ACC112 (cell line): ENCODE results near the gene UBD.

Experiments used
- H2AFZ ChIP-seq: fragments of 200-600 bp; sonication (generic); one replicate; pipeline ENCODE4 v1.6.0; 2017; ENCODE audit warnings: antibody characterized with exemption, low read length; ENCODE audit not compliant: unreplicated experiment
- H3K27ac ChIP-seq: fragments of 200-600 bp; sonication (generic); 2 replicates; pipeline ENCODE4 v1.5.1; 2014; ENCODE audit warnings: low read depth, mild to moderate bottlenecking, antibody characterized with exemption, low read length, moderate library complexity
- H3K27me3 ChIP-seq: fragments of 200-600 bp; sonication (generic); 2 replicates; pipeline ENCODE4 v1.6.1; 2014; ENCODE audit warnings: mild to moderate bottlenecking, antibody characterized with exemption, low read length, moderate library complexity, mixed read lengths; ENCODE audit not compliant: insufficient read depth
- H3K36me3 ChIP-seq: fragments of 200-600 bp; sonication (generic); 2 replicates; pipeline ENCODE4 v1.6.1; 2016; ENCODE audit warnings: mild to moderate bottlenecking, antibody characterized with exemption, low read length, moderate library complexity, mixed read lengths; ENCODE audit not compliant: insufficient read depth
- H3K4me1 ChIP-seq: fragments of 200-600 bp; sonication (generic); one replicate; pipeline ENCODE4 v1.6.1; 2016; ENCODE audit warnings: low read length, mixed read lengths; ENCODE audit not compliant: insufficient read depth, unreplicated experiment, control insufficient read depth
- H3K4me3 ChIP-seq: fragments of 200-600 bp; sonication (generic); 2 replicates; pipeline ENCODE4 v1.5.1; 2014; ENCODE audit warnings: mild to moderate bottlenecking, low read depth, low read length
- H3K79me2 ChIP-seq: fragments of 200-600 bp; sonication (generic); one replicate; pipeline ENCODE4 v1.6.0; 2016; ENCODE audit warnings: low read length; ENCODE audit not compliant: control insufficient read depth, unreplicated experiment, insufficient read depth

UBD gene

GRCh38 chr6:29561091-29561490 lies 1.6 kb upstream of the UBD start:
- no peak overlapping the region for H2AFZ ChIP-seq
- no peak overlapping the region for H3K27ac ChIP-seq

GRCh38 chr6:29558439-29559079 lies 973 bp downstream of the UBD start:
- Histone ChIP-seq H3K27ac (no peak overlapping the region), H2AFZ (no peak overlapping the region)

More at GRCh38 chr6:29561091-29561490, 1.6 kb upstream of the UBD start:
- no peaks in the 10 kb centered on the region for H3K4me1 ChIP-seq
- peaks cover 57% of the 10 kb centered on the region for H3K27me3 ChIP-seq
- no peak overlapping the region for H3K4me3 ChIP-seq
- no peaks in the 10 kb centered on the region for H3K36me3 ChIP-seq
- no peaks in the 10 kb centered on the region for H3K79me2 ChIP-seq

GRCh38 chr6:29557320-29557719 lies 2.2 kb downstream of the UBD start:
- H3K27me3 ChIP-seq, result peaks cover 73% of the 10 kb centered on the region
- H3K79me2 ChIP-seq, result no peaks in the 10 kb centered on the region

More at GRCh38 chr6:29558439-29559079, 973 bp downstream of the UBD start:
- Histone ChIP-seq H3K36me3 (no peaks in the 10 kb centered on the region), H3K79me2 (no peaks in the 10 kb centered on the region), H3K27me3 (peaks cover 71% of the 10 kb centered on the region), H3K4me1 (no peaks in the 10 kb centered on the region), H3K4me3 (no peak overlapping the region)

GRCh38 chr6:29554764-29555163 lies 4.8 kb downstream of the UBD start:
- H3K4me1 ChIP-seq, result no peaks in the 10 kb centered on the region
- no peaks in the 10 kb centered on the region for H3K79me2 ChIP-seq
- H3K36me3 ChIP-seq, result no peaks in the 10 kb centered on the region
- peaks cover 74% of the 10 kb centered on the region for H3K27me3 ChIP-seq
- H3K4me3 ChIP-seq, result no peak overlapping the region
- no peak overlapping the region for H3K27ac ChIP-seq
- no peak overlapping the region for H2AFZ ChIP-seq

More at GRCh38 chr6:29557320-29557719, 2.2 kb downstream of the UBD start:
- Histone ChIP-seq H3K27ac (no peak overlapping the region), H2AFZ (no peak overlapping the region), H3K36me3 (no peaks in the 10 kb centered on the region), H3K4me3 (no peak overlapping the region), H3K4me1 (no peaks in the 10 kb centered on the region)

GRCh38 chr6:29553268-29554057 lies 6.1 kb downstream of the UBD start:
- no peaks in the 10 kb centered on the region for H3K36me3 ChIP-seq
- peaks cover 69% of the 10 kb centered on the region for H3K27me3 ChIP-seq
- H3K4me3 ChIP-seq, result no peak overlapping the region
- H2AFZ ChIP-seq, result no peak overlapping the region
- H3K27ac ChIP-seq, result no peak overlapping the region
- no peaks in the 10 kb centered on the region for H3K79me2 ChIP-seq
- H3K4me1 ChIP-seq, result no peaks in the 10 kb centered on the region

GRCh38 chr6:29552512-29553051 lies 7.0 kb downstream of the UBD start:
- Histone ChIP-seq H3K79me2 (no peaks in the 10 kb centered on the region), H3K27ac (no peak overlapping the region), H3K27me3 (peaks cover 70% of the 10 kb centered on the region), H3K36me3 (no peaks in the 10 kb centered on the region), H3K4me3 (no peak overlapping the region), H2AFZ (no peak overlapping the region), H3K4me1 (no peaks in the 10 kb centered on the region)

- H3K36me3 ChIP-seq, result no peaks in the 10 kb centered on the region
- no peak overlapping the region for H2AFZ ChIP-seq
- no peak overlapping the region for H3K4me3 ChIP-seq
- H3K27ac ChIP-seq, result no peak overlapping the region
- H3K4me1 ChIP-seq, result no peaks in the 10 kb centered on the region
- peaks cover 38% of the 10 kb centered on the region for H3K27me3 ChIP-seq
- H3K79me2 ChIP-seq, result no peaks in the 10 kb centered on the region
Measured at GRCh38 chr6:29547573-29547972, 12.0 kb downstream of the UBD start.

- no peak overlapping the region for H3K4me3 ChIP-seq
- no peaks in the 10 kb centered on the region for H3K79me2 ChIP-seq
- H3K36me3 ChIP-seq, result no peaks in the 10 kb centered on the region
- H3K27me3 ChIP-seq, result no peaks in the 10 kb centered on the region
- no peaks in the 10 kb centered on the region for H3K4me1 ChIP-seq
- no peak overlapping the region for H3K27ac ChIP-seq
- H2AFZ ChIP-seq, result no peak overlapping the region
Measured at GRCh38 chr6:29537714-29538403, 21.7 kb downstream of the UBD start.

GRCh38 chr6:29532320-29532951 lies 27.1 kb downstream of the UBD start:
- Histone ChIP-seq H3K27me3 (no peaks in the 10 kb centered on the region), H3K4me3 (no peak overlapping the region), H3K36me3 (no peaks in the 10 kb centered on the region), H3K4me1 (no peaks in the 10 kb centered on the region), H3K27ac (no peak overlapping the region), H3K79me2 (no peaks in the 10 kb centered on the region), H2AFZ (no peak overlapping the region)

- Histone ChIP-seq H3K36me3 (no peaks in the 10 kb centered on the region), H3K27ac (no peak overlapping the region), H3K27me3 (no peaks in the 10 kb centered on the region), H2AFZ (no peak overlapping the region), H3K4me1 (no peaks in the 10 kb centered on the region), H3K79me2 (no peaks in the 10 kb centered on the region), H3K4me3 (no peak overlapping the region)
Measured at GRCh38 chr6:29531668-29532067, 27.9 kb downstream of the UBD start.
